HG02852 (cell line): Measurements from ENCODE around the gene GPBP1L1.

Source experiments
- ATAC-seq: cut with Tn5 transposase; IDR thresholded peaks from one replicate; pipeline ENCODE4 v1.9.1; 2021; ENCODE audit warnings: mild to moderate bottlenecking, moderate library complexity; ENCODE audit not compliant: unreplicated experiment

GPBP1L1 gene

DNA sequence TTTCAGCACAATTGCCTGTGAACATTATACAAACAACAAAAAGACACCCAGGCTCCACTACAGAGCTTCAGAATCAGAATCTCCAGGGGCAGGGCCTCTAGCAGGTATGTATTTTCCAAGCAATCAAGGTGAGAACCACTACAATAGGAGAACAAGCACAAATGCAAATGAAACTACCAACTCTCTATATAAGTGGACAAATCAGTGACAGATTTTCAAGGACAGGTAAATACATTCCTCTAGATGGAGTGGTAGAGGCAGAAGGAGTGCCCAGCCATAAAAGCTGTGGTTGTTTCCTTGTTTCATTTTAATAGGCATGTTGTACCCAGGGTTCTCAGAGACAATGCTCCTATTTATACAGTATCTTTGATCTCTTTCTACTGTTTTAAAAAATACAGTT, 42.4 kb downstream of the GPBP1L1 start:
- ATAC-seq, result no peak

DNA sequence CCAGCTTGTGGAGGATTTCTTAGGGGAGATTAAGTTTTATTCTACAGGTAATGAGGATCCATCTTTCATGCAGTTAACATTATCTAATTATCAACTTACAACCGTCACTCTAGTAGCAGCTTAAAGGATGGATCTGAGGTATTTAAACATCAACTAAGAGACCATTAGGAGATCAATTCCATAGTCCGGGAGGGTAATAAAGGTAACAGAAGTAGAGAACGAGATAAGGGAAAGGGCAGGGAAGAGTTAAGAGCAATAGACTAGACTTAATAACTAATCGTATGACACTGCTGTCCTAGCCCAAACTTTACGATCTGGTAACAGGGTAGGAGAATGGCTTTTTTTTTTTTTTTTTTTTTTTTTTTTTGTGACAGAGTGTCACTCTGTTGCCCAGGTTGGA, 43.0 kb downstream of the GPBP1L1 start:
- ATAC-seq, result no peak

DNA sequence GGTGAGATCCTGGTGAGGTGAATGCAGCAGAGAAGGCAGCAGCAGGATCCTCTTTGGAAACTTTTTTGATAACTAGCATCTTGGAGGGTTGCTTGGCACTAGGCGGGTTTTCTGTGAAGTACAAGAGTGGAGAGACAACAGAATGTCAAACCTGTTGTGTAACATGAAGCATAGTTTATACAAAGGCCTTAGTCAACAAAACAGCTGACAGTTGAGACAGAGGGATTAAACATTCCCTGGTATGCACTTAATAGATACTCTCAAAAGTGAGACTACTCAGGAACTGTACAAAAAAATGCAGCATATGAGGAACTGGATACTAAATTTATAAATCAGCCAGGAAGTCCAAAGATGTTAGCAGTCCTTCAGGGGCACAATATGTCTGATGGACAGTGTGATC, 46.0 kb downstream of the GPBP1L1 start:
- no peak for ATAC-seq

DNA sequence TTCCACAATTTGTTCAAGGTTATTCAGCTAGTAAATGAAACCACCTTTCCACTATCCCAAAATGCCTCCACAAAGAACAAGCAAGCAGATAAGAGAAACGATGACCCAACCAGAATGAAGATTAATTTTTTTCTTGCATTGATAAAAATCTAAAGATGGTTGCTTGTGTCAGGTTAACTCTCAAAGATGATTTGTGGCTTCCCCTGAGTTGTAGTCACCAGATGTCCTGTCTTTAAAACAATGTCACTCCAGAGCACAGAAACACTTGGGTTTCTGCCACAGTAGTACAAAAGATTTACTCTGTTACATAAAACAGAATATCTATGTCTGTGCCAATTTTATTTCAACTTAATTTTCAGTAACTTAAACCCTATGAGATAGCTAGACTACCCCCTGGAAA, 51.1 kb downstream of the GPBP1L1 start:
- no peak for ATAC-seq

DNA sequence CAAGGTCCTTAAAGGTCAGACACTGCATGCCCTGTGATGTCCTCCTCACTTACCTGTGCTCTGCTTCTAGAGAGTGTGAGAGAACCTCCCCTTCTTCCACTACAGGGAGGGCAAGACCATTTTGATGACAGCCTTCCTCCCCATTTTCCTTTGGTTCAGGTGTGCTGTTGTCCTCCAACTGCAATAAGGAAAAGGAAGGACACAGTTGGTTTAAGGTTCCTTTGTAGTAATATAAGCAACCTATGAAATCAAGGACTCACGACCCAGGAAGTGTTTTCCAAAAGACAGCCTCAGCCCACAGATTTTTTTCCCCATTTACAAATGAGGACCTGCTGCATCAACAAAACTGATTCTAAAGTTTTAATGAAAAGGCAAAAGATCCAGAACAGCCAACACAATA, 55.9 kb downstream of the GPBP1L1 start:
- no peak for ATAC-seq

DNA sequence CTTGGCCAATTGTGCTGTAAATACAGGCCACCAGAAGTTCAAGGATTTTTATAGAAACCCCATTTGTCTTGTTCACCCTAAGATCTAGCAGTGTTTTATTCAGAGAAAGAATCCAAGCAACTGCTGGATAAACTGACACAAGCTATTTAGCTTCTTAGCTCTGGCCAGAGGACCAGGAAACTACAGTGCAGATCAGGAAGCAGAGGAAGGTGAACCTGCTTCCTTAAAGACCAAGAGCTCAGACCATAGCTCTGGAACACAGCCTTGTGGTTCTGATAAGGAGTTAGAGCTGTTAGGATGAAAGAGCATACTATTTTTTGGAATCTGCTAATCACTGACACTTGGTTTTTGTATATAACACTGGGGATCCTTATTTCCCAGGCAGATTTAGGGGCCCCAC, 57.3 kb downstream of the GPBP1L1 start:
- no peak for ATAC-seq

DNA sequence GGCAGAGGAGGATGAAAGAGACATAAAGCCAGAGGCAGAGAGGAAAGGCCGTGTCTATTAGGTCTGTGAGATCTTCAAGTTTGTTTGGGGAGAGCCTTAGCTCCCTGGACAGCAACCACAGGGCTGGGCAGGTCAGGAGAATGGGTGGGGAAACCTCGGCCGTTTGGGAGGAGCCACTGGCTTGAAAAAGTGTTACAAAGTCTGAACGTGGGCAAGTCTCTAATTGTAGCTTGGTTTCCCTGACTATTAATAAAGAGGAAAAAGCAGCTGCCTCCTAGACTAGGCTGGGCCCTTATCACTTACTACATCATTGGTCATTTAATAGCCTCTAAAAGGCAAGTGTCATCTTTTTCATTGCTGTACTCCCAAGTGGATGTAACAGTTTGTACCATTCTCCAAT, 62.4 kb downstream of the GPBP1L1 start, which contains the start of gene CCDC17:
Gene CCDC17 (minus strand): TSS at position 83 of the 400 bp plus-strand sequence. CDS start 145 bp downstream, outside the sequence.
- no peak for ATAC-seq

DNA sequence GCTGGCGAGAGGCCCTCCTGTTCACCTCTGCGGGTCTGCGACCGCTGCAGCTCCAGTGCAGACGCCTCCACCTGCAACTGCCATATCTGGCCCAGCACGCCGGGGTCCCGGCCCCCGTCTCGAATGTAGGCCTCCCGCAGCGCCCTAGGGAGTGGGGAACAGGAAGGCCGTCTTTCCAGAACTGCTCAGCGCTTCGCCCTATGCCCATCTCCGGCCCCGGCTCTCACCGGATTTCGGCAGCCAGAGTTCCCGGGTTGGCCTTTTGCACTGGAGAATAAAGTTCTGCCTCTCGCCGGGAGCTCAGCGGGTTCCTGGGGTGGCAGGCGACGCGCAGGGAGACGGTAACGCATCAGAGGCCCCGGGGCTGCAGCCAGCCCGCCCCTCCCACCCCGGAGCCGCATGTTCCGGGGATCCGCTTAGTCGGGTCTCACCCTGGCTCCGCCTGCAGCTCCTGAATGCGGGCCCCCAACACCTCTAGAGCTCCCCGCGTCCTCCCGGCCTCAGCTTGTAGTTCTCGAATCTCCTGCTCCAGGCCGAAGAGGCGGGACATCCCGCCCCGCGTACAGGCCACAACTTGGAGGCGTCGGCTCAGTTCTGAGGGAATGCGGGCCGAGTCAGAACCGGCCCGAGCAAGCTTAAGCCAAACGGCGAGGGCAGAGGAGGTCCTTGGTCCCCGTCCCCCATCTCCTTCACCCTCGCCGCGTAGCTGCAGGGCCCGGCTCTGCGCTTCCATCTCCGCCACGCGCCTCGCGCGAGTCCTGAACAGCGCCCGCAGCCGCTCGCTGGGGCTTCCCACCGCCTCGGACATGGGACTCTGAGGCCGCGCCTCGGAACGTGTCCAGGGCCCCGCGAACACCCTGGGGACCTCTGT, 63.6 kb downstream of the GPBP1L1 start:
- ATAC-seq, result no peak

DNA sequence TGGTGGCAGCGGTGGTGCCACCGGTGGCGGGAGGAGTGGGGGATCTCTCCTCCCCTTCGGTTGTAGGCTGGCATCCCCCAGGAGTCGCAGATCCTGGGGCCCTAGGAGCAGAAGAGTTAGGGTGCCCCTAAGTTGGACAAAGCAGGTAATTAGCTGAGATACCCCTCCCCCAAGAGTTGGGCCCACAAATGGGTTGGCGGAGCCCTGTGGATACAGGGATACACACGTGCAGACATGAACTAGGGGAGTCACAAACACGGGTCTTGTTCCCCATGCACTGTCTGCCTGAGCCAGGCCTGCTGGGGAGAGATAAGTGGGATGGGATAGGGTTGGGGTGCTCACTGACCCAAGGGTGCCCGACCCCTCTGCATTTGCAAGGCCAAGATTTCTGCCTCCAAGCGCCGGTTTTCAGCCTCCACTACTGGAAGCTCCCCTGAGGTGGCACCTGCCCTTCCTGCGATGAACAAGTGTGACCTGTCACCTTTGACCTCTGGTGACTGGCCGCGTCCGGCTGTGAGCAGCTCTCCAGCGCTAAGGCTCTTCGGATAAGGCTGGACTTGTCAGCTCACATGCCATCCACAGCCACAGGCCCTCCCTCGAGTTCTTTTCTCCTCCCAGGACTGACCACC, 64.3 kb downstream of the GPBP1L1 start:
- ATAC-seq, result no peak

DNA sequence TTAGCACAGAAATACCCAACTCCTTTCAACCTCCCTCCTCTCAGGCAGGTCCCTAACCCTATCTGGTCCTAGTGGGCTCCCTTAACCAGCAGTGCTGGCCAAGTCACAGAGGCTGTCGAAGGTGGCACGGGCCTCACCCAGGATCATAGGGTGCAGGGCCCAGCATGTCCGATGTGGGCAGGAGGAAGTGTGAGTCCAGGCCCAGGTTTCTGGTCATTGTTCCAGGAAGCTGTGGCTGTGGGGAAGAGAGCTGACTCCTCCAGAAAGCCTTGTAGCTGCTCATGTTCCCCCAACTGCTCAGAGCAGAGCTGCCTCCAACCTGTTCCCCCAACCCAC, 64.9 kb downstream of the GPBP1L1 start:
- no peak for ATAC-seq

DNA sequence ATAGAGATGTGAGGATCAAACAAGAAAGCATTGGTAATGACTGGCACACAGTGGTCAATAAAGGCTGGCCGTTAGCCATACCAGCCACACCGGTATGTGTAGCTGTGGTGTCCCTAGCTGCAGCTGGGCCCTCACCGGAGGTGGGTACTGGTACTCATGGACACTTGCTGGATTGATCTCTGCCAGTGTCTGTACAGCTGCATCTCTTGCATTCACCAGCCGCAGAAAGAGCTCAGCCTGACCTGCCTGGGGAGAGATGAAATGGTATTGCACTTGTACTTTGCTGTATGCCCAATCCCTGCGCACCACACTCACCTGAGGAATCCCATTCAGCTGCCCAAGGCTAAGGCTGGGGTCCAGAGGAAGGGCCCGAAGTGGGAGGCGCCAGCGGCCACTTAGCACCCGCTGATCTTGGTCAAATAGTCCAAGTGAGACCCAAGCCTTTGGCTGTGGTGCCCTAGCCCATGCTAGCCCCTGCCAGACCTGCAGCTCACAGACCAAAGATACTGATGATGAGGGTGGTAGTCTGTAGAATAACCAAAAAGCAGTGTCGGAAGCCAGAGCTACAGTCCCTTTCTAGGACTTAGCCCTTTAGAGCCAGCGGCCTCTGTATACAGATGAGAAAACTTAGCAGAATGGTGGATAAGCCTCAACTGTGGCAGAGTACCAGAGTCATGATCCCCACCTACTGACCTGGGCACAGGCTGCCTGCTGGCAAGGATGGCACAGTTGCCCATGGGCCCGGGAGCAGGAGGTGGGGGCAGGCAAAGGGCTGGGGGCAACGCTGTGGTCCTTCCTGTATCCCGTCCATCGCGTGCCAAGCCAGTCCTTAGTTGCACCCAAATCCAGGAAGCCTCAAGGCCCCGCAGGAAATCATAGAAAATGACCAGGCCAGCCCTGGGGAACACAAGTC, 65.5 kb downstream of the GPBP1L1 start:
- no peak for ATAC-seq

DNA sequence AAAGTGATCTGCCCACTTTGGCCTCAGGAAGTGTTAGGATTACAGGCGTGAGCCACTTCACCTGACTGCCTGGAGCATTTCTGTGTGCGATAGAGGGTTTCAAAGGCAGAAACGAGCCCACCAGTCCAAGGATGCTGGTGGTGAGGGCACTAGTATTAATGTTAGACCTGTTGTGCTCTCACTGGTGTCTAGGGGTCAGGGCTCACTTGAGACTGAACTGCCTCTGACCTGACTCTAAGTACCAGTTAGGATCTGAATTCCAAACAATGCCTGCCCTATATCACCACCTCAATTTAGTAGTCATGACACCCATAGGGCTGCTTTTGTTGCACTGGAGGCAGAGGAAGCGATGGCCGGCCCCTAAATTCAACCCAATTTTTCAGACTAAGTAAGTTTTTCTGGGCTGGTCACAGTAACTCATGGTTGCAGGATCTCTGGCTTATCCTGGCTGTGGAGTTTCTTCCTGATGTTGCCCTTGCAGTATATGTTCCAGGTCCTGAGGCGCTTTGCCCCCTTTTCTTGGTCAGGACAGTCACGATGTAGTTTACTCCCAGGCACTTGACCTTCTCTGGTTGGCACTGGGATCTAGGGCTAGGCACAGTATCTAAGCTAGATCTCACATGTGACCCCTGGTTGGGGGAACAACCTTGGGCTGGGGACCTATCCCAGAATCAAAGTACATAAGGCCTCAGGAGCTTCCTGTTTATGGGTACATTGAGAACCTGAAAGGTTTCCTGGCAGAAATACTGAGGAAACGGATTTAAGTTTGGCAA, 67.0 kb downstream of the GPBP1L1 start:
- ATAC-seq, result no peak

DNA sequence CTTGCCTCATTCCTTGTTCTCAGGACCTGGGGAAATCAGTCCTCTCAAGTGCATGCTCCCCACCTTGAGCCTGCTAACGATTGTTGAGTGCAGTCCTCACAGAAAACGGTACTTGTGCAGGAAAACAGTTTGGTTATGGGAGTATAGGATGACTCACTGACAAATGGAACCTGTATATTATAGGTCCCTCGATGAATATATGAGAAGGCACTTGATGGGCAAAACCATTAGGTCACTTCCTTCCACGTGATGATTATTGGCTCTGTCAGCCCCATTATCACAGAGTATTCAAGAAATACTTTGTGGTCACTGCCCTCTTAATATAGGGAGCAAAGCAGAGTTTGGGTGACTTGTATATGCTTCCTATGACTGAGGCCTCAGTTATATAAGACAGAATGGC, 68.7 kb downstream of the GPBP1L1 start:
- no peak for ATAC-seq

DNA sequence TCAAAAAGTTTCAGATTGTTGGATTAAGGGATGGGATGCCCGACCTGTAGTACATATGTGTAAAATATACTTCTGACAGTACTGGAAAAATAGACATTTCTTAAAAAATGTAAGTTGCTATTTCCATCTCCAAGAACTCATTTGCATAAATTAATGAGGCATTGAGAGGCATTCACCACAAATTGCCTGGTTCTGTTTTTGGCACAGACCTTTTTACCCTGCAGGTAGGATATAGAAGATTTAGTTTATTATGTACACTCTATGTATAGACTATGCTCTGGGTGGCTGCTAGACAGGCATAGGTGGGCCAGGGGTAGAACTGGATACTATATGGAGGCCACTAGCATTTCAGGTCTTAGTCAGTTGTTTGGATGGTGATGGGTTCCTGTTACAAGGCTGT, 70.4 kb downstream of the GPBP1L1 start:
- ATAC-seq, result no peak

DNA sequence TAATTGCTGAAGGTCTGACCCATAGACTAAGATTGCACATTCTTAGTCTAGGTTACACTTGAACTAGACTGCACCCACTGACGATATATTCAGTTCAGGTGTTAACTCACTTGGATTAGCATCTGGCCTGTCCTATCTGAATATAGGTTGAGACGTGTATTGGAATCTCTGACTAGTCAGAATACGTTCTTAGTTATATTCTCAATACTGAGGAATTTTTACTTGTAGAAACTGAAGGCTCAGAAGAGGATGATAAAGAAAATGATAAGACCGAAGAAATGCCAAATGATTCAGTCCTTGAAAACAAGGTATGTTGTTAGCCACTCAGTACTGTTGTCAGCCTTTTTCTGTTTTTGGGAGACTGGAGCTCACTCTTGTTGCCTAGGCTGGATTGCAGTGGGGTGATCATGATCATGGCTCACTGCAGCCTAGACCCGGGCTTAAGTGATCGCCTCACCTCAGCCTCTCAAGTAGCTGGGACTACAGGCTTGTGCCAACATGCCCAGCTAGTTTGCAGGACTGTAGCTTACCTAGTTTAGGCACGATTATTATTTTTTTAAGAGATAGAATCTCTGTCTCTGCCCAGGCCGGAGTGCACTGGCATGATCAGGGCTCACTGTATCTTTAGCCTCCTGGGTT, 73.3 kb downstream of the GPBP1L1 start:
- ATAC-seq, result no peak

DNA sequence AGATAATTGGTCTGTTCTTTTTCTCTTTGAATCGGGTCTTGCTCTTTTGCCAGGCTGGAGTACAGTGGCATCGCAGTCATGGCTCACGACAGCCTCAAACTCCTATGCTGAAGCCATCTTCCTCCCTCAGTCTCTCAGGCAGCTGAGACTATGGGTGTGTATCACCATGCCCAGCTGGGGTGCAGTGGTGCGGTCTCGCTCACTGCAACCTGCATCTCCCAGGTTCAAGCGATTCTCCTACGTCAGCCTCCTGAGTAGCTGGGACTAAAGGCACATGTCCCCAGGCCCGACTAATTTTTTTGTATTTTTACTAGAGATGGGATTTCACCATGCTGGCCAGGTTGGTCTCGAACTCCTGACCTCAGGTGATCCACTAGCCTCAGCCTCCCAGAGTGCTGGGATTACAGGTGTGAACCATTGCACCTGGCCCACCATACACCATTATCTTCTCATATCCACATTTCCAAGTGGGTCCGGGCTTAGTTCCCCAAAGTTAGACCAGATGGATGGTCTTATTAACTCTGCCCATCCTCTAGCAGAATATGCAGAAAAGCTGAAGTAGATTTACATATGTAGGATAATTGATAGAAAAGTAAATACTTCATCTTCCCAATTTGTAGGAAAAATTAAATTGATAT, 75.6 kb downstream of the GPBP1L1 start:
- ATAC-seq, result no peak

DNA sequence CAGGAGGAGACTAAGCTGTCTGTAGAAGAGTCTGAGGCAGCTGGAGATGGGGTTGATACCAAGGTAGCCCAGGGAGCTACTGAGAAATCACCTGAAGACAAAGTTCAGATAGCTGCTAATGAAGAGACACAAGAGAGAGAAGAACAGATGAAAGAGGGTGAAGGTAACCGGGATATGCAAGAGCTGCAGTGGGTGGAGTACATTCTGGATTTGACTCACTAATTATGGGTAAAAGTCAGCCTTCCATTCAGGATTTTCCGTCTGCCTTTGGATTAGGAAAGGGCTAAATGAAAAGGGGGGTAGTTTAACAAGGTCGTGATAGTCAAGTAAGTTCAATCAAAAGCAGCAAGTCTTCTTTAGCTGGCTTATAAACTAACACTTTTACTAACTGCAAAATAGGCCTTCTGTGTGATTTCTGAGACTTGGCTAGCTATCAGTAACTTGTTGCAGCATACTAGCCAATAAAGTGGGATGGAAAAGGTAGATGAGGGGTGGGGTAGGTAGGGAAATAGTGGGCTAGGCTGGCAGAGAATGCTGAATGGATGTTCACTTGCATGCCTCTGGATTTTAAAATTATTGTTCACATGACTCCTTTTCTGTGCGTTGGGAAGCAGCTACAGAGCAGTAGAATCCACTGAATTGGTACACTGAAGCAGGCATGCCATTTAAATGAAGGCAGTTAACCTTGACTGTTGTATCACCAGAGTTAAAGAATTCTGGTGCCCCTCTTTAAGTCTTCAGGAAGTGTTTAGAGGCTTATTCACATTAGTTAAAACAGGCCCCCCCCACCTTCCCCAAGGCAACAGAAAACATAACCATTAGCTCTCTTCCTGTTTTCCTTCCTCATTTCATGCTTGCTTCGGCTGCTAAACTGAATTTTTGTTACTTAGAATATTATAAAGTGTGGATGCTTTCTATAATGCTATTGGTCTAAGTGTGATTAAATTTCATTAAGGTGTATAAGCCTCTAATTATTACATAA, 77.9 kb downstream of the GPBP1L1 start:
- no peak for ATAC-seq

DNA sequence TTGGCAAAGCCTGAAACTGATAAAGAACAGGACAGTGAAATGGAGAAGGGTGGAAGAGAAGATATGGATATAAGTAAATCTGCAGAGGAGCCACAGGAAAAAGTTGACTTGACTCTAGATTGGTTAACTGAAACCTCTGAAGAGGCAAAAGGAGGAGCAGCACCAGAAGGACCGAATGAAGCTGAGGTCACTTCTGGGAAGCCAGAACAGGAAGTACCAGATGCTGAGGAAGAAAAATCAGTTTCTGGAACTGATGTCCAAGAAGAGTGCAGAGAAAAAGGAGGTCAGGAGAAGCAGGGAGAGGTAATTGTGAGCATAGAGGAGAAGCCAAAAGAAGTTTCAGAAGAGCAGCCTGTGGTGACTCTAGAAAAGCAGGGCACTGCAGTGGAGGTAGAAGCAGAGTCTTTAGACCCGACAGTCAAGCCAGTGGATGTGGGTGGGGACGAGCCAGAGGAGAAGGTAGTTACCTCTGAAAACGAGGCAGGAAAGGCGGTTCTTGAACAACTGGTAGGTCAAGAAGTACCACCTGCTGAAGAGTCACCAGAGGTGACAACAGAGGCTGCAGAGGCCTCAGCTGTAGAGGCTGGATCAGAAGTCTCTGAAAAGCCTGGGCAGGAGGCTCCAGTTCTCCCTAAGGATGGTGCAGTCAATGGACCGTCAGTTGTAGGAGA, 78.8 kb downstream of the GPBP1L1 start:
- no peak for ATAC-seq
